AG09319 (cell line): ENCODE results near the gene HEMK1.

Experiments
- DNase-seq: peaks from one replicate; pipeline ENCODE4 v3.0.0-alpha.2; 2010; ENCODE audit warnings: low read depth; ENCODE audit errors: extremely low read depth
- TF ChIP-seq, protein P1 (sequence below): IDR thresholded peaks from 2 replicates; pipeline ENCODE4 v1.5.1; 2011; ENCODE audit warnings: low read depth, mild to moderate bottlenecking, inconsistent platforms, low read length, moderate library complexity

Gene HEMK1

DNA sequence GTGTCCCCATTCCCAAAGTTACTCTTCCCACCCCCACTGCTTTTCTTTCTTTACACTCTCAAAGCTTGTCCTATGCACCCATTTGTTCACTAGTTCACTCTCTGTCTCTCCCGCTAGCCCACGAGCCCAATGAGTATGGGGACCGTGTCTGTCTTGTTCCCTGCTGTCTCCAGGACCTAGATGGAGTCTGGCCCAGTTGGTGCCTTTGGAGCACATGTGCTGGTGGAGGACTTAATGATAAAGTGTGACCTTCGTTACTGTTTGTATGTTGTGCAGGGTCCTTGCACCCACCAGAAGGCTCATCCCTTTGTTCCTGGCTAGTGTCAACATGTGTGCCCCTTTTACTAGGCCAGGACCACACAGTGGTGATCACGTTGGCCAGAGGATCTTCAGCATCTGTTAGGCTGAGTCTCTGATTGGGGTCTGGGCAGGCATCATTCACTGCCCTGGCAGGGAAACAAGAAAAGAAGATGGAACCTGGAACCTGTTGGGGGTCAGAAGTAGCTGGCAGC is 34.8 kb downstream of the HEMK1 start:
- TF ChIP-seq, protein P1, sequence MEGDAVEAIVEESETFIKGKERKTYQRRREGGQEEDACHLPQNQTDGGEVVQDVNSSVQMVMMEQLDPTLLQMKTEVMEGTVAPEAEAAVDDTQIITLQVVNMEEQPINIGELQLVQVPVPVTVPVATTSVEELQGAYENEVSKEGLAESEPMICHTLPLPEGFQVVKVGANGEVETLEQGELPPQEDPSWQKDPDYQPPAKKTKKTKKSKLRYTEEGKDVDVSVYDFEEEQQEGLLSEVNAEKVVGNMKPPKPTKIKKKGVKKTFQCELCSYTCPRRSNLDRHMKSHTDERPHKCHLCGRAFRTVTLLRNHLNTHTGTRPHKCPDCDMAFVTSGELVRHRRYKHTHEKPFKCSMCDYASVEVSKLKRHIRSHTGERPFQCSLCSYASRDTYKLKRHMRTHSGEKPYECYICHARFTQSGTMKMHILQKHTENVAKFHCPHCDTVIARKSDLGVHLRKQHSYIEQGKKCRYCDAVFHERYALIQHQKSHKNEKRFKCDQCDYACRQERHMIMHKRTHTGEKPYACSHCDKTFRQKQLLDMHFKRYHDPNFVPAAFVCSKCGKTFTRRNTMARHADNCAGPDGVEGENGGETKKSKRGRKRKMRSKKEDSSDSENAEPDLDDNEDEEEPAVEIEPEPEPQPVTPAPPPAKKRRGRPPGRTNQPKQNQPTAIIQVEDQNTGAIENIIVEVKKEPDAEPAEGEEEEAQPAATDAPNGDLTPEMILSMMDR = no peak
- DNase-seq = no peak

DNA sequence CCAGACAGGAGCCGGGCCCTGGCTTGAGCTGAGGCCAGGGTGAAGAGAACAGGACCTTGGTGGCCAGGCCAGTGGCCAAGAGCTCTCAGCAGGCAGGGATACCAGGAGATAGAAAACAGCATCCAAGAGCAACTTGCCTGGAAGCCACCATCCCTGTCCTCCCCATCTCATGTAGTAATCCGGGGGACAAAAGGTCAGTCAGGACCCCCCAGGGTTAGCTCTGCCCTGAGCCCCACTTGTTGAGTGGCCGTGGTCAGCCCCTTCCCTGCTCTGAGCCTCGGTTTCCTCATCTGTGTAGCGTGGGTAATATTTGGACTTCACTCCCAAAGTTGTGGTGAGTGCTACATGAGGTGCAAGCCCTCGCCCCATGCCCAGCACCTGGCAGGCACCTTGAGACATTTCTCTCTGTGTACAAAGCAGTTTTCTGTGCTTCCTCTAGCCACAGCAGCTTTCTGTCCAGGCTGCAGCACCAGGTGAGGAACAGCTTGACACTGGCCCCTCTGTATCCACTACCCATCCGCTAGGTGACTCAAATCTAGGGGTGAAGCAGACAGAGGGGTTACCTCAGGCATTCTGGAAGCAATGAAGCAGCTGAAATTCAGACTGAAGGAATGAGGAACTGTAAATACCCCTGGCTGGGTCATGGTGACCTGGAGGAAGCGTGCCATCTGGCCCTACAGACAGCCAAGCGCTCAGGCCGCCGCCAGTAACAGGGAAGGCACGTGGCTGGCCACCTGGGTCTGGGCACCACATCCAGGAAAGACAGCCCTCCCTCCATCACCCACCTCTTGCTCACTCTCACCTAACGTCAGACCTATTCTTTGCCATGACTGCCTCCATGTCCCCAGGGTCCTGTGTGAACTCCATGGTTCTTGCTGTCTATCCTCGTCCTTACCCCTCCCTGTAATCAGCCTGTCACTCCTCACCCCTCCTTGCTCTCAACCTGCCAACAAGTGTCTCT is 35.6 kb downstream of the HEMK1 start:
- TF ChIP-seq, protein P1 = no peak
- DNase-seq = no peak

DNA sequence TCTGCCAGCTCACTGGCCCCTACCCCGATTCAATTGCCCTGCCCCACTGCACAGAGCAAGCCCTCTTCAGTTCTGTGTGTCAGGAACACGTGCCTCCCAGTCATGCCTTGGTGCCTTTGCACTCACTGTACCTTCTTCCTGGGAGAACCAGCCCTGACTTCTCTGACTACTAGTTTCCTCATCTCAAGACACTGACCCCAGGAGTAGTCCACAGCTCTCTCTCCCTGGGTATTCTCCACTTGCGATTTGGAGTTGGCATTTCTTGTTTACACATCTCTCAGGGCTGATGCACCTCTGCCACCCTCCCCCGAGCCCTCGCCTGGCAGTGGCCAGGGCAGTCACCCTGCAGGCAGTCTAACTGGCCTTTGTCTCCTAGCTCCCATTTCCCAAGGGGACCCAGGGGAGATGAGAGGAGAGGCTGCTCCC is 36.6 kb downstream of the HEMK1 start:
- no peak for DNase-seq
- TF ChIP-seq, protein P1 = no peak

DNA sequence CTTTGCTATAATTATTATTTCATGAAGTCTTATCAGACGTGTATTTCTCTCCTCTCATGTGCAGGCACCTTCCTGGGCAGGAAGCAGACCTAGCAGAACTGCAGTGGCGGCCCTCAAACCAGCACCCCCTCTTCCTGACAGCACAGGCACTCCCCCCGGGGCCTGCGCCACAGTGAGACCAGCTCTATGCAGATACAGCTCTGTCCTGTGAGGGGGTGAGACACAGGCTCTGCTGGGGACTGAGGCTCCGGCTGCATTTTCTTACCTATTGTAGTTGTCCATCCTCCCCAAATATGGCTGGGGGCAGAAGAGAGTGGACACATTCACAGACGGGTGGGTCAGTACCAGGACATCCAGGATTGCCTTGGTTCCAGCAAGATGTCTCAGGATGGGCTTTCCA is 37.3 kb downstream of the HEMK1 start:
- TF ChIP-seq, protein P1 = no peak
- DNase-seq = no peak

DNA sequence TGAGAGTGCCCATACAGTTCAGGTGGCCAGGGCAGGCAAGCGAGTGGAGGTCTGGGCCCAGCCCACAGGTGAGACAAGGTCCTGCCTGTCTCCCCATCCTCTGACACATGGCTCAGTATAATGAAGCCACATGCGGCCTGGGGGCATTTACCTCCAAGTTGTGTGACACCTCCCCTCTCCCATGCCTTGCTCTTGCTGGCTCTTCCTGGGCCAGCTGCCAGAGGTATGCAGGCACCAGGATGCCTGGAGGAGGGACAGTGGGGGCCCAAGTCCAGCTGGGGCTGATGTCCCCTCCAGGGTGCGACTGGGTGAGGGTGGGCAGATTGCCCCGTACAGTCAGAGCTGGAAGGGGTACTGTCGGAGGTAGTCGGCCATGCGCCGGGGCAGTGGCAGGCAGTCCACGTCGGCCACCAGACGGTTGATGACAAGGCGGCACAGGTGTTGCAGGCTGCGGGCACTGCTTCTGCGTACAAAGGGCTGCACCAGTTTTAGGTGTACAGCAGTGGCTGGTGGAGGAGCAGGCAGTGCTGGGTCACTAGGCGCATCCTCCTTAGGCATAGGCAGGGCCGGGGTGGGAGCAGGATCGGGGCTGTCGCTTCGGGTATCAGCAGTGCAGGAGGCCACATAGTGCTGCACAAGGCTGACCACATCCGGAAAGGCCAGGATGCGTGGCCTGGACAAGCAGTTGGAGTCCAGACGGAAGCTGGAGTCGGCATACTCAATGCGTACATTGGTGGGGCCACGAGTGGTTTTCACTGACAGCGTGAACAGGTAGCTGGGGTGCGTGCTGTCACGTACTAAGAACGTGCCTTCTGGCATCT is 38.2 kb downstream of the HEMK1 start:
- DNase-seq = no peak
- TF ChIP-seq, protein P1 = no peak

DNA sequence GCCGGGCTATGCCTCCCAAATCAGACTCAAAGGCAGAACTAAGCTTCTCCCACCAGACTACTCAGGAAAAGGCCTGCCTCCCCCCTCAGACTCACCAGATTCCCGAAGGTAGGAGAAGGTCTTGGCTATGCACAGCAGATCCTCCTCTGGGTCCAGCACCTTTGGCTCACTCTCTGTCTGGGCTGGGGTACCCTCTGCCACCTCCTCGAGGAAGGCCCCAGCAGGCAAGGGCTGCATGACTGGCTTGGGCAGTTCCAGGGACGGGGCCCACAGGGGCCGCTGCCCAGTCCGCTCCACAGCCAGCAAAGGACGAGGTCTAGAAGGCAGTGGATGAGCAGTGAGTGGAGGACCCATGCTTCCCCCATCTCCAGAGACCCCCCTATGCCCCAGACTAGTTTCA is 39.0 kb downstream of the HEMK1 start:
- DNase-seq = no peak
- TF ChIP-seq, protein P1 = no peak
